ENCODE measurements around the gene NAP1L1.

DNA sequence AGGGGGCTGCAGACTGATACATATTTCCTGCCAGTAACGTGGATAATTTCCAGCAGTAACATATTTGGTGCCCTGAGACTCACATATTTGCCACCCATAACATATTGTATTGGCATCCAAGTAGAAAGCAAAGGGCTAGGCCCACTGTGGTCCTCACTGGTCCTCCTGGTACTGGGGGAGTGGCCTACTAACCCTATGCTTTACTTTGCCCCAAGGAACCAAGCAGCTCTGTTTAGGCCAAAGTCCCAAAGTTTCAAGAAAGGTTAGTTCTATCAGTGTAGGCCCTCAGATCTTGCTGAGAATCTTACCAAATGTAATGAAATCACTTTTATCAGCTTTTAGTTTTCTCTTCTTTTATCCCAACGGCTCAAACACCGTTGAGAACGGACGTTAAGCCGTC lies 35.4 kb upstream of the NAP1L1 start:
- TF ChIP-seq POLR2AphosphoS5 (IDR thresholded peaks at IDR 0.05; ENCODE audit: low read depth, low read length) (no peak), POLR2A (IDR thresholded peaks at IDR 0.05; ENCODE audit: low read depth, low read length) (no peak), TAF1 (IDR thresholded peaks at IDR 0.05; ENCODE audit: low read depth, low read length) (no peak), SPI1 (IDR thresholded peaks at IDR 0.05; ENCODE audit: low read depth, low read length) (no peak), PAX5 (IDR thresholded peaks at IDR 0.05; ENCODE audit: insufficient read depth, low read length, severe bottlenecking) (no peak), POU2F2 (IDR thresholded peaks at IDR 0.05; ENCODE audit: low read depth, low read length) (no peak)

All from GM12891 (cell line).